Breast epithelium (tissue), 3 donors: ENCODE results near the gene HIVEP3.

Source experiments
- POLR2A ChIP-seq: fragments of 450-650 bp; IDR thresholded peaks from one replicate; pipeline ENCODE4 v1.6.1; 2016; ENCODE audit warnings: antibody characterized with exemption, mild to moderate bottlenecking, moderate library complexity
- TF ChIP-seq, protein P1 (sequence below), 3 donors: fragments of 450-650 bp; IDR thresholded peaks; one replicate each; pipeline ENCODE4 v1.5.1; 2016 to 2017; ENCODE audit warnings: antibody characterized with exemption in 3 of 3, mild to moderate bottlenecking in 3 of 3, moderate library complexity in 3 of 3

DNA sequence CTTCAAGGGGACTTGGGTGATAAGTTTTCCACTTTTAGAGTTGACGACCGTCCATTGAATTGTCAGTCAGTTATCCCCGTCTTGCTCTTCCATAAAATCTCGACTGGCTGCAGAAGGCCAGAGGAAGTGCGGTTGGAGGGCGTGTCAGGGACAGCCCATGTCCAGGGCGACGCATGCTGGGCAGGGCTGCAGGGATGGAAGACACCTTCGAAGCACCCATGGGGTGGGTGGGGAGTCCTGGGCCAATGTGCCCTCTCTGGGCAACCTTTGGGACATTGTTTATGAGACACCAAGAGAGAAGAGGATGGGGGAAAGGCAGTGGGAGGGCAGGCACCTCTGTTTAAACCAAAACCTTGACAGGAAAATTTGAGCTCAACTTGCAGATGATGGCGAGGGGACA is 395.7 kb downstream of the HIVEP3 start:
- TF ChIP-seq, protein P1, sequence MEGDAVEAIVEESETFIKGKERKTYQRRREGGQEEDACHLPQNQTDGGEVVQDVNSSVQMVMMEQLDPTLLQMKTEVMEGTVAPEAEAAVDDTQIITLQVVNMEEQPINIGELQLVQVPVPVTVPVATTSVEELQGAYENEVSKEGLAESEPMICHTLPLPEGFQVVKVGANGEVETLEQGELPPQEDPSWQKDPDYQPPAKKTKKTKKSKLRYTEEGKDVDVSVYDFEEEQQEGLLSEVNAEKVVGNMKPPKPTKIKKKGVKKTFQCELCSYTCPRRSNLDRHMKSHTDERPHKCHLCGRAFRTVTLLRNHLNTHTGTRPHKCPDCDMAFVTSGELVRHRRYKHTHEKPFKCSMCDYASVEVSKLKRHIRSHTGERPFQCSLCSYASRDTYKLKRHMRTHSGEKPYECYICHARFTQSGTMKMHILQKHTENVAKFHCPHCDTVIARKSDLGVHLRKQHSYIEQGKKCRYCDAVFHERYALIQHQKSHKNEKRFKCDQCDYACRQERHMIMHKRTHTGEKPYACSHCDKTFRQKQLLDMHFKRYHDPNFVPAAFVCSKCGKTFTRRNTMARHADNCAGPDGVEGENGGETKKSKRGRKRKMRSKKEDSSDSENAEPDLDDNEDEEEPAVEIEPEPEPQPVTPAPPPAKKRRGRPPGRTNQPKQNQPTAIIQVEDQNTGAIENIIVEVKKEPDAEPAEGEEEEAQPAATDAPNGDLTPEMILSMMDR (IDR thresholded peaks at IDR 0.05): no peak
- no peak for TF ChIP-seq POLR2A
